PC-3 (cell line): ENCODE data around the gene AKAP8L.

Experiments
- CTCF ChIP-seq: fragments of 300-600 bp; sonication (generic); conservative IDR thresholded peaks from 2 replicates; pipeline ENCODE4 v1.5.1; 2017; ENCODE audit warnings: antibody characterized with exemption, low read depth, mild to moderate bottlenecking, low read length
- EZH2 ChIP-seq: fragments of 300-600 bp; sonication (generic); IDR thresholded peaks from one replicate; pipeline ENCODE4 v1.6.1; 2017; ENCODE audit warnings: antibody characterized with exemption, mild to moderate bottlenecking, low read length; ENCODE audit not compliant: unreplicated experiment

GRCh38 chr19:15394426-15394825, 24.4 kb downstream of the AKAP8L start:
- TF ChIP-seq CTCF (no peak), EZH2 (no peak)
